HuH-7 (cell line): ENCODE measurements around the gene CLEC2A.
"Not testable (repeated sequence)": the region's sequence is repeated elsewhere in the genome, so short reads cannot be mapped to it uniquely, and the experiment has no call there.

Source experiments
- DNase-seq: peaks from one replicate; pipeline ENCODE4 v3.0.0; 2011; ENCODE audit warnings: low spot score

Gene CLEC2A, protein sequence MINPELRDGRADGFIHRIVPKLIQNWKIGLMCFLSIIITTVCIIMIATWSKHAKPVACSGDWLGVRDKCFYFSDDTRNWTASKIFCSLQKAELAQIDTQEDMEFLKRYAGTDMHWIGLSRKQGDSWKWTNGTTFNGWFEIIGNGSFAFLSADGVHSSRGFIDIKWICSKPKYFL

DNA sequence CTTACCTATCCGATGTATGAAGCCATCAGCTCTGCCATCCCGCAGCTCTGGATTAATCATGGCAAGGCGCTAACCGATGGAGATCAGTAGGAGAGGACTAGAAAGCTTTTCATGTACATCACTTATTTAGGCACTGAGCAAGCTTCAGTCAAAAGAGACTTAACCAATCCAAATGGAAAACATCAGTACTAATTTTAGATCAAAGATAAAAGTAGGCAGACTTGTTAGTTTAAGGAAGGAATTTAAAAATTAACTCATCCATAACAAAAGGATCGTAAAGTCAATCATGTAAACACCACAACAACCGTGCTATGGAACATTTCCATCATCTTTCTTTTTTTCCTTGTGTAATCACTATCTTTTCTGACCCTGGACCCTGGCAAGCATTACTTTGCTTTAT lies at the start of gene CLEC2A:
TSS of gene CLEC2A (minus strand) at position 101 of the 400 bp plus-strand sequence. CDS start at position 60, 41 bp downstream.
- DNase-seq: no peak

DNA sequence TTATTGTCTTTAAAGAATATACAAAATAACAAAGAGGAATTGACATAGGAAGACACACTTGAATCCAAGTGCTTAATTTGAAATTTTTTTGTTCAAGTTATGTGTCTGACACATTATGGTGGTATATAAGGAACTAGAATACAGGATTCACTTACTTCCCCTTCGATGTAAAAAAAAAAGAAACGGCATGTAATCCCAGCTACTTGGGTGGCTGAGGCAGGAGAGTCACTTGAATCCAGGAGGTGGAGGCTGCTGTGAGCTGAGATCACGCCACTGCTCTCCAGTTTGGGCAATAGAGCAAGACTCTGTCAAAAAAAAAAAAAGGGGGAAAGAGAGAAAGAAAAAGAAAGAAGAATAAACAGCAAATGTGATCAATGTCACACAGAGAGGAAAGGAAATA lies 48.0 kb upstream of the CLEC2A start:
- DNase-seq: no peak

DNA sequence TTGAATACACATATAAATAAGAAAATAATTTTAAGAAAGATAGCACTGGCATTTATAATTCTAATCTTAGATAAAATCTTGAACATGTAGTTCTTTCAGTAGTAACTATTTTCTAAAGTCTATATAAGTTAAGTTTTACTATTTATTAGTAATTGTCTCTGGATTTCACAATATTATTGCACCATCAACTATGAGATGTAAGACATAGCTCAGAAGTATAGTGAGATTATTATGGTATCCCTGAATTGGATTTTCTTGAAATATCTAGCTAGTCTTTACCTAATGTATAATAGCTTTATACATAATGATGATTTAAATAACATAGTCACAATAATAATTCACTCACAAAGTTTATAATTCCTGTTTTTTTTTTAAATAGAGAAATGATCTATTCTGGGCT lies 45.7 kb upstream of the CLEC2A start:
- DNase-seq: no peak

DNA sequence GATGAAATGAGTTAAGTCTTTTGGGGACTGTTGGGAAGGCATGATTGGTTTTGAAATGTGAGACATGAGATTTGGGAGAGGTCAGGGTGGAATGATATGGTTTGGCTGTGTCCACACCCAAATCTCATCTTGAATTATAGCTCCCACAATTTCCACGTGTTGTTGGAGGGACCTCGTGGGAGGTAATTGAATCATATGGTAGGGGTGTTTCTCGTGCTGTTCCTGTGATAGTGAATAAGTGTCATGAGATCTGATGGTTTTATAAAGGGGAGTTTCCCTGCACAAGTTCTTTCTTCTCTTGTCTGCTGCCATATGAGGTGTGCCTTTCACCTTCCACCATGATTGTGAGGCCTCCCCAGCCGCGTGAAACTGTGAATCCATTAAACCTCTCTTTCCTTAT lies 44.5 kb upstream of the CLEC2A start:
- DNase-seq: not testable (repeated sequence)

DNA sequence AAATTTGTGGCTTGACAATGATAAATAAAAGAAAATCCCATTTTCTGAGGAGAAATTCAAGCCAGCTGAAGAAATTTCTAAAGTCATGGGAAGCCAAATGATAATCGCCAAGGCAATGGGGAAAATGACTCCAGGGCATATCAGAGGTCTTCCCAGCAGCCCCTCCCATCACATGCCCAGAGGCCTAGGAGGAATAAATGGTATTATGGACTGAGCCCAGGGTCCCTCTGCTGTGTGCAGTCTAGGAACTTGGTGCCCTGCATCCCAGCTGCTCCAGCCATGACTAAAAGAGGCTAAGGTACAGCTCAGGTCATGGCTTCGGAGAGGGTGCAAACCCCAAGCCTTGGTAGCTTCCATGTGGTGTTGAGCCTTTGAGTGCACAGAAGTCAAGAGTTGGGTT lies 43.4 kb upstream of the CLEC2A start:
- no peak for DNase-seq

DNA sequence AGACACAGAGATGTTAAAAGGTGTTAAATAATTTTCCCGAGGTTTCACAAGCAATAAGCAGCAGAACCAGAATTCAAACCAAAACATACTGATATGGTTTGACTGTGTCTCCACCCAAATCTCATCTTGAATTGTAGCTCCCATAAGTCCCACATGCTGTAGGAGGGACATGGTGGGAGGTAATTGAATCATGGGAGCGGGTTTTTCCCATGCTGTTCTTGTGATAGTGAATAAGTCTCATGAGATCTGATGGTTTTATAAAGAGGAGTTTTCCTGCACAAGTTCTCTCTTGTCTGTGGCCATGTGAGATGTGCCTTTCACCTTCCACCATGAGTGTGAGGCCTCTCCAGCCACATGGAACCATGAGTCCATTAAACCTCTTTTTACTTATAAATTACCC lies 42.6 kb upstream of the CLEC2A start:
- not testable (repeated sequence) for DNase-seq

DNA sequence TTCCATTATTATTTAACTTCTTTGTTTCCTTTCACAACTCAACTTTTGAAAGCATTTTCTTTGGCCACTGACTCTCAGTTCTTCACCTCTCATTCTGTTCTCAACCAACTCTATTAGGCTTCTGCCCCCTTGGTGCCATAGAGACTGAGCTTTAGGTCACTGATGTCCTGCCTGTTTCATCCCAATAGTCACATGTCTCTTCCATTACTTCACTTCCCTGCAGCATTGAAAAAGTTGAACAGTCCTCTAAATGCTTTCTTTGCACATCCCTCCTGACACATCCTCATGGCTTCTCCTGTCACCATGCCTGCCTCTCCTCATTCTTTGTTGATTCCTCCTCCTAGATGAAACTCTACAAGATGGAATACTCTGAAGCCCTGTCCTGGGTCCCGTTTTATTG lies 41.8 kb upstream of the CLEC2A start:
- DNase-seq: no peak

DNA sequence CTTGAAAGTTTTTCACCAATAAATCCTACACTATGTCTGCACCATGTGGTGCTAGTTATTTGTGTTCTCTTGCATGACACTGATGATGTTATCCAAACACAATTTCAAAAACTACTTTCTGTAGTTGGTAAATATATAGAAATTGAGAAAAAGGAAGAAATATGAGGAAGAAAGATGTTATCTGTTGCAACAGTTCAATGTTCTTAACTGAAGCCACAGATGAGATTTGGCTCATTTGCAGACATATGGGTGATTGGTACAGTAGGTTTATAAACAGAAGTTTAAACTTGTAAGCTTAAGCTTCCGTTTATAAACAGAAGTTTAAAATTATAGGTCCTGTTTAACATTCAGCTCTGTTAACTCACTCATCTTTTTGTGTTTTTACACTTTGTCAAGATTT lies 39.0 kb upstream of the CLEC2A start, which contains the start of gene CLEC12A:
TSS of gene CLEC12A (plus strand) at position 229 of the 400 bp plus-strand sequence. CDS start 188 bp downstream, outside the sequence.
- no peak for DNase-seq

DNA sequence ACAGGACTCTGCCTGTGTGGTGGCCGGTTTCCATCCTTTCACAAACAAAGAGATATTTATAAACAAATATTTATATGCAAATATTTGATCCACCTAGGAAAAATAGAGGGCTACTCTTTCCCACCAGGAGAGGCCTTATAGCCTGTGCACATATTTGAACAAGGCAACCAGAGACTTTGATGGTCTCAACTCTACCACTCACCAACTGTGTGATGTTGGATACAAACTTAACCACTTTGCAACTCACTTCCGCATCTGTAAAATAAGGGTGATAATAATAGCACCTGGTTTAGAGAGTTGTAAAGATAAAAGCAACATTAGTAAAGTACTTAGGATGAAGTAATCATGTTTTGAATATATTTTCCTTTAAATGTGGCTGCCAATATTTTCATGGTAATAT lies 37.5 kb upstream of the CLEC2A start:
- no peak for DNase-seq

DNA sequence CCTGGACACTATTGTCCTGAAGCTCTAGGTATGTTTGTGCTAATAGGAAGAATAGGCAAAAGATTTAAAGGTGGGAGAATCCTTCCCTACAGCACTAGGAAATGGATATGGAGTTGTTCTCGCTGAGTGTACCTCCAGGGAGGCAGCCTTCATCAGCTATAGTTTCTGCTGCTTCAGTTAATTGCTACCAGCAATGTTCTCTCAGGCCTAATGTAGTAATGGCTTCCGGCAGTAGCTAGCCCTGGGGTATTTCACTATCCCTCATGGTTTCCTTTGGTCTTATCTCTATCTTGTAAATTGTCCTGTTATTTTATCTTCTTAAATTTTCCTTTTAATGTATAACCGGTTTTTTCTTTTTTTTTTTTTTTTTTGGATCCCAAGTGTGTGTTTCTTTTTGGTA lies 29.7 kb upstream of the CLEC2A start:
- DNase-seq: no peak

DNA sequence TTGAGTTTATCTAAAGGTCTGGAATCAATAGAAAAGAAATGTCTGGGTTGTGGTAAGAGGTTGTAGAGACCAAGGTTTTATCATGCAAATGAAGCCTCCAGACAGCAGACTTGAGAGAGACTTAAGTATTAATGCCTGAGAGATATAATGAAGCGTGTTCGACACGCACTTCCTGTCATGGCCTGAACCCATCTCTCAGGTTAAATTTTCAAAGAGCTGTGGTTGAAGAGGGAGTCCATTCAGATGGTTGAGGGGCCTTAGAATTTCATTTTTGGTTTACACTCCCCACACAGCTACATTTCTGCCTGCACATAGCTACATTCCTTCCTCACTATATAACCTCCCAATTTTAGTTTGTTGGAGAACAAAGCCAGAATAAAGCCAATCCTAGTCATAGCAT lies 28.9 kb upstream of the CLEC2A start:
- DNase-seq: no peak

DNA sequence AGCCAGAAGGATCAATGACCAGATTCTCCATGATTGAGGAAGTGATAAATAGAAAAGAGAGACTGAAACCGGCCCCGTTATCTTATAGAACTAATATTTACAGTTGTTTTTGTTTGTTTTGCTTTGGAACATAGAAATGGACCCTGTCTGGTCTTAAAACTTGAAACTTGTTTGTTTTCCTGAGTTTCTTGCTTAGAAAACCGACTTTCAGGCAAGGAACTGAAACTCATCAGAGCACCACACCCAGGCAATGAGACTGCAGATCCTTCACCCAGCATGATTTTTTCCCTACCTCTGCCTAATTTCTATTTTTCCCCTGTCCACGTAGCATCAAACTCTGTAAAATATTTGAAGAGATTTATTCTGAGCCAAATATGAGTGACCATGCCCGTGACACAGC lies 28.4 kb upstream of the CLEC2A start:
- no peak for DNase-seq

DNA sequence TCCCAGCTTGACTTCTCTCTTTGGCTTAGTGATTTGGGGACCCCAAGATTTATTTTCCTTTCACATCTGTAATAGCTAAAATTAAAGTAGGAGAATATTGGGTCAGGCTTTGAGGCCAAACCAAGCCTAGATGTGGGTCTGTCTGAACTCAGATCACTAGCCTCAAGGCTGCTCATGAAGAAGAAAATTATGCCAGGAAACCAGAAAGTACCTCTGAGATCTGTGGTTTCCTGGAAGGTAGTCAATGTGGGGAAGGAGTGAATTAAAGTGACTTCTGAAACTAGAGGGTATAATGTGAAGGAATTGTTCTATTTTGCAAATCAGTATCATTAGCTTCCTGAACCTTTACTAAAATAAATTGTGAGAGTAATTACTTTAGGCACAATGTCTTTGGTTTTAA lies 25.7 kb upstream of the CLEC2A start:
- DNase-seq: no peak

DNA sequence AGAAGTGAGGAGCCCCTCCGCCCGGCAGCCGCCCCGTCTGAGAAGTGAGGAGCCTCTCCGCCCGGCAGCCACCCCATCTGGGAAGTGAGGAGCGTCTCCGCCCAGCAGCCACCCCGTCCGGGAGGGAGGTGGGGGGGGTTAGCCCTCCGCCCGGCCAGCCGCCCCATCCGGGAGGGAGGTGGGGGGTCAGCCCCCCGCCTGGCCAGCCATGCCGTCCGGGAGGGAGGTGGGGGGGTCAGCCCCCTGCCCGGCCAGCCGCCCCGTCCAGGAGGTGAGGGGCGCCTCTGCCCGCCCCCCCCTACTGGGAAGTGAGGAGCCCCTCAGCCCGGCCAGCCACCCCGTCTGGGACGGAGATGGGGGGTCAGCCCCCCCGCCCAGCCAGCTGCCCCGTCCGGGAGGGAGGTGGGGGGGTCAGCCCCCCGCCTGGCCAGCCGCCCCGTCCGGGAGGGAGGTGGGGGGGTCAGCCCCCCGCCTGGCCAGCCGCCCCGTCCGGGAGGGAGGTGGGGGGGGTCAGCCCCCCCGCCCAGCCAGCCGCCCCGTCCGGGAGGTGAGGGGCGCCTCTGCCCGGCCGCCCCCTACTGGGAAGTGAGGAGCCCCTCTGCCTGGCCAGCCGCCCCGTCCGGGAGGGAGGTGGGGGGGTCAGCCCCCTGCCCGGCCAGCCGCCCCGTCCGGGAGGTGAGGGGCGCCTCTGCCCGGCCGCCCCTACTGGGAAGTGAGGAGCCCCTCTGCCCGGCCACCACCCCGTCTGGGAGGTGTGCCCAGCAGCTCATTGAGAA lies 21.0 kb upstream of the CLEC2A start:
- not testable (repeated sequence) for DNase-seq

DNA sequence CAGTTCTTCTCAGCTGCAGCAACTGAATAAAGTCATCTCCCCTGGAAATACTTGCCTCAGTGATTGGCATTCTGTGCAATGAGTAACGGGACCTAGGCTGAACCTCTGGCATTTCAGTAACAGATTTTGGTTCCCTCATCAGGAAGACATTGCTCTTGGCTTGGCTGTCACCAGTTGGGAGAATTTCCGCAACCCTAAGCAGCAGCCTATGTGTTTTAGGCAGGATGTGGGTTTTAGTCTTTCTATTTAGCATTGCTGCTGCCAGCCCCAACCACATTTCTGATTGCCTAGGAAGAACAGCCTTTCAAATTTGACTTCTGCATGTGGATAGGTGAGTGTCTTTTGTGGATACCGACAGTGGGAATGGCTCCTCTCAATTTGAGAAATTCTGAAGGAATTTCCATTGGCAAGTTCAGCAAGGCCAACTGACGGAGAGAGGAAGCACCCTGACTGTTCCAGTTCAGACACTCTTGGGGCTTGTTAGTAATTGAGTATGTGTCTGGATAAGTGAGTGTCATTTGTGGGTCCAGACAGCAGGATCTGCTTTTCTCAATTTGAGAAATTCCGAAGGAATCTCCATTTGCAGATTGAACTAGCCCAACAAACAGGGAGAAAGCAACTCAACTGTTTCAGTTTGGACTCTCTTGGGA lies 19.0 kb upstream of the CLEC2A start:
- DNase-seq: no peak

DNA sequence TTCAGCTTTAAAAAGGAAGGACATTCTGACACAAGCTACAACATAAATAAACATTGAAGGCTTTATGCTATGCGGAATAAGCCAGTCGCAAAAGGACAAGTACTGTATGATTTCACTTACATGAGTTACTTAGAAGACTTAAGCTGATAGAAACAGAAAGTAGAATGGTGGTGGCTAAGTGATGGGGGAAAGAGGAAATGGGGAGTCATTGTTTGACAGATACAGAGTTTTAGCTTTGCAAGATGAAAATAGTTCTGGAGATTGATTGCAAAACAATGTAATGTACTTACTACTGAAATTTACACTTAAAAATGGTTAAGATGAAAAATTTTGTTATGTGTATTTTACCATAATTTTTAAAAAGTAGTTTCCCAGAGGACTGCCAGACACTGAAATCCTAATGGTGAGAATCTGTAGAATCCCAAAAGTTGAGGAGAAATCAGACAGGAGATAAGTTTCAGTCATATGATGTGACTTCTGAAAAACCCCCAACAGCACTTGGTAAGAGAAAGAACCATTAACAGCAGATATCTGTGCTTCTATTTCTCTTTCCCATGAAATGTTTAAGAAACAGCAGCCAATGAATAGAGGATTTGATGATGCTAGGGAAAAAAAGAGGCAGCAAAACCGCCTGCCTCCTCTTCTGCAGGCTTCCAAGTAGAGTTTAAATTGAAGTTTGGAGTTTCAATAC lies 16.6 kb upstream of the CLEC2A start:
- no peak for DNase-seq

DNA sequence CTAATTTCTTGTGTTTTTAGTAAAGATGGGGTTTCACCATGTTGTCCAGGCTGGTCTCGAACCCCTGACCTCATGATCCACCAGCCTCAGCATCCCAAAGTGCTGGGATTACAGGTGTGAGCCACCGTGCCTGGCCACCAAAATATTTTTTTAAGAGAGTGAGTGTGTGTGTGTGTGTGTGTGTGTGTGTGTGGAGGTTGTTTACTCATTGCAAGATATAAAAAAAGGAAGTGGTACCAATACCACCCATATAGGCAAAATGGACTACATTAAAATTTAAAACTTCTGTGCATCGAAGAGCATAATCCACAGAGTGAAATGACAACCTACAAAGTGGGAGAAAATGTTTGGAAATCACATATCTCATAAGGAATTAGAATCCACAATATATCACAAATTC lies 15.5 kb upstream of the CLEC2A start:
- DNase-seq: no peak

DNA sequence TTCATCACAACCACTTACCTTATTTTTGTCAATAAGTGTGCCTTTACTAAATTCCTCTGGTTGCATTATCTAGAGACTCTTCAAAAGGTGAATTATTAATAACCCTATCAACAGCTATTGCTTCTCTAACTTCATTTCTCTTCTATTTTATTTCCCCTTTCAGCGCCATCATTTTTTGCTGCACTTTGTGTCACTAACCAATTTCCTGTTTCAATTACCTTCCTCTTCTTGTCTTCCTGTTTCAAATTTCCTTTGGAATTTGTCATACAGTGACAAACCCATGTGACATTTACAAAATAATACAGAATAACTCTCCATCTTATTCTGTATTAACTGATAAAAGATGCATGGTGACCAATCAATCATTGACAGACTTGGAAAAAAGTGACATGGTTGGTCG lies 12.2 kb upstream of the CLEC2A start:
- no peak for DNase-seq

DNA sequence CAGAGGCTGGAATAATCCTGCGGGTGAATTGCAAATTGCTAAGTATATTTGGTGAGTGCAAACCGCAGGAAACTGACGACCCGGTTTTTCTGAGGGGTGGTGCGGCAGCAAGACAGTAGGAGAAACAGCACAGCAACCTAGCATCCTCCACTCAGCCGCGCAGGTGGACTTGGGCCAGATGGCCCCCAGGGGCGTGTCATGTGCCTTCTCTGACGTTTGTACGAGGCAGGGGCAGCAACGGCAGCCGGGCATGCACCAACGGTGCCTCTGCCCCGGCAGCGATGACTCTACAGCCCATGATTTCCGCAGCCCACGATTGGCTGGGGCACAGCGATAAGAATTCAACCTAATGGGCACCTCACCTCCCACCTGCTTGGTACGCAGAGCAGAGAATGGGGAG lies 11.1 kb upstream of the CLEC2A start:
- no peak for DNase-seq

DNA sequence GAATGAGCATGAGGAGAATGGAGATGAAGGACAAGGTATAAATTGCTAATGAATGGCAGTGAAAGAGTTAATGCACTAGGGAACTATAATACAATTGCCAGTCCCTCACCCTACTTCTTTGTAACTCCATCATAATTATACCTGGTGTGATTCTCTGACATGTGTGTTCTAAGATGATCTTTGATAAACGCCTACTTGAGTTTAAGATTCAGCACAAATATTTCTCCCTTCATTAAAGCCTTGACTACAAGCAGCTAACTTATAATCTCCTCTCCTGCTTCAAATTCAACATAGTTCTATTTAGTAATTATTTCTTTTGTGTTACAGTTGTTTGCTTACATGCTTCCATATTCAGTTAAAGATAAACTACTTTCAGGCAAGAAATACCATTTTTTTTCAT lies 9.7 kb upstream of the CLEC2A start:
- DNase-seq: no peak

DNA sequence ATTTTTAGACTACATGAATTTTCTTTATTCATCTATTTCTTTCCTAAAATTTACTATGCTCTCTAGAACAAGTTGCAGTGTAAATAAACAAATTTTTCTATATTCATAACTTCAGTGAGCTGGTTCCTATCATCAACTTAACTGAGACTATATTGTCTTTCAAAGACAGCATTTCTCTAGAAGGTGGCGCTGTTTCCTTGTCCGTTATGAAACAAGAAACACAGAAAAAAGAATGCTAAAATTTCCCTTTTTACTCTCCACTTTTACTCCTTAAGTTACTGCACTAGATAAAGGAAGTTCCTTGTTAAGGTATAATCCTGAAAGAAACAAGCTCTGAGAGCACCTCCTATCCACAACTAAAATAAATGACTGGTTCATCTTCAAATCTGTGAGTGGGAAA lies 8.2 kb upstream of the CLEC2A start:
- DNase-seq: no peak

DNA sequence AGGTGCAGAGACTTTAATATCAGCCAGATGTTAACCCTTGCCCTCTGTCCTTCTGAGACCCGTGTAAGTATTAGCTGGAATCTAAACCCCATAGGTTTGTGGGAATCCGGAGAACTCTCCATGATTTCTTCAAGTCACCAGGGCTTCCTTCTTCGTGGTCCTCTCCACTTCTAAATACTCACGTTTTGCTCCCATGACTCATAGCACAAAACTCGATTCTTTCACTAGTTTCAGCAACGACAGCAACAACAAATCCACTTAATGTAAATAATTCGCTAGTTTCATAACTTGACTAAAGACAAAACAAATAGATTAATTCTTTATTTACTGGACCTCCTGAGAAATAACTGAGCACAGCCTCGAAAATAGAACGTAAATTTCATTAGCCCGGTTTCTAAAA lies 4.4 kb upstream of the CLEC2A start:
- no peak for DNase-seq

DNA sequence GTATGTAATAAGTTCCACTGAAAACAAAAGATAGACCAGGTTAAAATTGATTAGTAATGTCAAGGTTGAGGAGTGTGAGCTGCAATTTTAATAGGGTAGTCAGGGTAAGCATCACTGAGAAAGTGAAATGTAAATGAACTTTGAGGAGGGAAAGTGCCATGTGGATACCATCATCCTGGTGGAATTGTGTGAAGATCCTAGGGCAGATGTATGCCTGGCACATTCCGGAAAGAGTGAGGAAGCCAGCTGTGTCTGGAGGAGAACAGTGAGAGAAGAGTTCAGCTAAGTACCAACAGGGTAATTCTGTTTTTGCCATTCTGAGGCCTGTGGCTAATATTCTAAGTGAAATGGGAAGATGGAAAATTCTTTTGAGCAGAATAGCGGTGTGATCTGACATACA lies 2.9 kb upstream of the CLEC2A start:
- DNase-seq: no peak
